Lower leg skin (tissue), 4 donors: ENCODE results near the gene TMEM30B. TPM values are rescaled to one million over a fixed set of nuclear protein-coding genes. Genes with fewer than 3 reads are reported as not detected.

Experiments
- DNase-seq, 2 donors: peaks; one replicate each; pipeline ENCODE4 v3.0.0-alpha.2; 2019; ENCODE audit warnings: low spot score in 2 of 2
- H3K4me3 ChIP-seq: fragments of 200-600 bp; sonication (generic); 2 replicates; pipeline ENCODE4 v1.5.1; 2017; ENCODE audit warnings: mild to moderate bottlenecking, low read depth; ENCODE audit not compliant: poor library complexity, severe bottlenecking
- CTCF ChIP-seq, 3 donors: fragments of 450-650 bp; IDR thresholded peaks; one replicate each; pipeline ENCODE4 v1.5.1; 2016; ENCODE audit warnings: antibody characterized with exemption in 3 of 3, mild to moderate bottlenecking in 3 of 3, moderate library complexity in 2 of 3
- POLR2A ChIP-seq, 2 donors: fragments of 450-650 bp; IDR thresholded peaks; one replicate each; pipeline ENCODE4 v1.6.1; 2016 to 2017; ENCODE audit warnings: antibody characterized with exemption in 2 of 2, mild to moderate bottlenecking in 1 of 2, moderate library complexity in 1 of 2
- WGBS, 2 donors: methylation state at CpG; one replicate each; pipeline ENCODE4 v1.1.5; 2018; 5-methylcytosine and 5-hydroxymethylcytosine counted together
- intact Hi-C: fragments of 100-400 bp; cut with DNase I; formaldehyde crosslinking; loops from one replicate; pipeline ENCODE4 v1.15.0; 2023; ENCODE audit warnings: low total_unique reads
- total RNA-seq, 4 donors: library from RNA; depleted of rRNA; stranded (reverse); fragments of >200 nt; gene quantifications; one replicate each; pipeline ENCODE4 v1.1.0, GENCODE V29; 2016

TMEM30B gene
- total RNA-seq, 4 donors from 2014 or later = 25.1 to 43.6 (median 34.8) TPM

- no peak for TF ChIP-seq POLR2A (IDR thresholded peaks at IDR 0.05)
- TF ChIP-seq CTCF (IDR thresholded peaks at IDR 0.05) = no peak
- peak overlapping the region; percentile 75 for H3K4me3 ChIP-seq
- WGBS, 2 donors = 26 to 31% methylated on average over 15 to 38 of the region's 47 CpGs
- peak in 1 of 2 donors; percentile 90 for DNase-seq
- intact Hi-C loops = no loop called here
These were observed 1.0 kb downstream of the TMEM30B start for GRCh38 chr14:61280092-61280525.

- H3K4me3 ChIP-seq = no peak overlapping the region
- peak in 1 of 2 donors; percentile 48 for DNase-seq
- WGBS, 2 donors = 27 to 31% methylated on average over 5 of the region's 5 CpGs
- intact Hi-C loops = no loop called here
- TF ChIP-seq CTCF (IDR thresholded peaks at IDR 0.05) (no peak), POLR2A (IDR thresholded peaks at IDR 0.05) (no peak)
These were observed 2.1 kb downstream of the TMEM30B start for GRCh38 chr14:61279082-61279481.

GRCh38 chr14:61277784-61278183 is 3.4 kb downstream of the TMEM30B start:
- intact Hi-C loops = no loop called here
- TF ChIP-seq POLR2A (IDR thresholded peaks at IDR 0.05) = no peak
- no peak for TF ChIP-seq CTCF (IDR thresholded peaks at IDR 0.05)
- 69 to 79% methylated on average over 4 of the region's 4 CpGs for WGBS, 2 donors
- no peak overlapping the region for H3K4me3 ChIP-seq
- DNase-seq = no peak

- TF ChIP-seq CTCF (IDR thresholded peaks at IDR 0.05) = no peak
- TF ChIP-seq POLR2A (IDR thresholded peaks at IDR 0.05) = no peak
- intact Hi-C loops = no loop called here
- no peak overlapping the region for H3K4me3 ChIP-seq
- 52 to 60% methylated on average over 1 of the region's 1 CpG for WGBS, 2 donors
- no peak for DNase-seq
These were observed 3.9 kb downstream of the TMEM30B start for GRCh38 chr14:61277232-61277631.

- TF ChIP-seq CTCF (IDR thresholded peaks at IDR 0.05) = no peak
- TF ChIP-seq POLR2A (IDR thresholded peaks at IDR 0.05) = no peak
- intact Hi-C loops = no loop called here
- H3K4me3 ChIP-seq = no peak overlapping the region
- DNase-seq = peak in 1 of 2 donors; percentile 43
- 93 to 98% methylated on average over 2 of the region's 2 CpGs for WGBS, 2 donors
These were observed 9.6 kb downstream of the TMEM30B start for GRCh38 chr14:61271552-61271951.

- no peak overlapping the region for H3K4me3 ChIP-seq
- intact Hi-C loops = no loop called here
- DNase-seq = peak in 1 of 2 donors; percentile 28
- TF ChIP-seq POLR2A (IDR thresholded peaks at IDR 0.05) (no peak), CTCF (IDR thresholded peaks at IDR 0.05) (no peak)
- 70% methylated on average over 4 of the region's 4 CpGs for WGBS, 2 donors
These were observed 10.4 kb downstream of the TMEM30B start for GRCh38 chr14:61270714-61271113.
